Glomerular endothelial cell (primary cell): ENCODE measurements around the gene UBP1. TPM values are rescaled to one million over a fixed set of nuclear protein-coding genes. Genes with fewer than 3 reads are reported as not detected.
"Not testable (repeated sequence)": the region's sequence is repeated elsewhere in the genome, so short reads cannot be mapped to it uniquely, and the experiment has no call there.

Source experiments
- DNase-seq: peaks from one replicate; pipeline ENCODE4 v3.0.0-alpha.2; 2011; ENCODE audit warnings: low read depth, low spot score; ENCODE audit errors: extremely low read depth
- total RNA-seq: library from RNA; depleted of rRNA; stranded (reverse); fragments of >200 nt; gene quantifications from 2 replicates; pipeline ENCODE4 v1.2.3, GENCODE V29; 2015

The UBP1 gene
- total RNA-seq, 1 donor from 2014 or later, result 75.0 TPM

- DNase-seq, result no peak
These were observed 2.5 kb downstream of the UBP1 start for GRCh38 chr3:33437556-33438283.

GRCh38 chr3:33433843-33434242 lies 6.4 kb downstream of the UBP1 start:
- DNase-seq, result no peak

- no peak for DNase-seq
These were observed 9.6 kb downstream of the UBP1 start for GRCh38 chr3:33430571-33430970.

- DNase-seq, result no peak
These were observed 10.1 kb downstream of the UBP1 start for GRCh38 chr3:33430061-33430460.

- DNase-seq, result not testable (repeated sequence)
These were observed 10.9 kb downstream of the UBP1 start for GRCh38 chr3:33429306-33429705.

GRCh38 chr3:33428734-33429133 lies 11.5 kb downstream of the UBP1 start:
- DNase-seq, result no peak

GRCh38 chr3:33426630-33427317 lies 13.4 kb downstream of the UBP1 start:
- no peak for DNase-seq

- no peak for DNase-seq
These were observed 14.1 kb downstream of the UBP1 start for GRCh38 chr3:33426068-33426467.

GRCh38 chr3:33425453-33425852 lies 14.8 kb downstream of the UBP1 start:
- no peak for DNase-seq

- no peak for DNase-seq
These were observed 15.4 kb downstream of the UBP1 start for GRCh38 chr3:33424606-33425452.

- DNase-seq, result no peak
These were observed 19.2 kb downstream of the UBP1 start for GRCh38 chr3:33420966-33421365.

- no peak for DNase-seq
These were observed 20.3 kb downstream of the UBP1 start for GRCh38 chr3:33419948-33420347.

GRCh38 chr3:33417066-33417673 lies 23.0 kb downstream of the UBP1 start:
- no peak for DNase-seq

GRCh38 chr3:33410816-33411215 lies 29.4 kb downstream of the UBP1 start:
- not testable (repeated sequence) for DNase-seq

GRCh38 chr3:33403756-33404155 lies 36.4 kb downstream of the UBP1 start:
- no peak for DNase-seq

GRCh38 chr3:33402936-33403335 lies 37.3 kb downstream of the UBP1 start:
- no peak for DNase-seq

- no peak for DNase-seq
These were observed 38.4 kb downstream of the UBP1 start for GRCh38 chr3:33401781-33402180.

GRCh38 chr3:33398410-33398809 lies 41.8 kb downstream of the UBP1 start:
- no peak for DNase-seq

GRCh38 chr3:33395900-33396299 lies 44.3 kb downstream of the UBP1 start:
- no peak for DNase-seq

GRCh38 chr3:33394403-33395054 lies 45.7 kb downstream of the UBP1 start:
- DNase-seq, result no peak
